Neuronal stem cell (in vitro differentiated cells): ENCODE measurements around the gene RIT1.
A peak's percentile ranks its signal among the peaks of the same experiment; 100 is the strongest.

ENCODE experiments used
- DNase-seq: peaks from one replicate; pipeline ENCODE4 v3.0.0-alpha.2; 2013; ENCODE audit warnings: low spot score
- H2AFZ ChIP-seq: one replicate; pipeline ENCODE4 v1.6.1; 2013; ENCODE audit warnings: mild to moderate bottlenecking, low read length, inconsistent platforms
- H2AK5ac ChIP-seq: 2 replicates; pipeline ENCODE4 v1.6.1; 2013; ENCODE audit warnings: low read depth, mild to moderate bottlenecking, inconsistent platforms, low read length, moderate library complexity, mixed read lengths
- H2BK120ac ChIP-seq: 2 replicates; pipeline ENCODE4 v1.6.1; 2013; ENCODE audit warnings: low read depth, mild to moderate bottlenecking, inconsistent platforms, low read length, moderate library complexity, mixed read lengths
- H2BK12ac ChIP-seq: one replicate; pipeline ENCODE4 v1.6.1; 2013; ENCODE audit warnings: low read length, inconsistent platforms
- H2BK15ac ChIP-seq: 2 replicates; pipeline ENCODE4 v1.6.1; 2013; ENCODE audit warnings: mild to moderate bottlenecking, low read length, inconsistent platforms, mixed read lengths
- H2BK5ac ChIP-seq: one replicate; pipeline ENCODE4 v1.6.1; 2013; ENCODE audit warnings: inconsistent platforms, mild to moderate bottlenecking, low read length, moderate library complexity
- H3K14ac ChIP-seq: one replicate; pipeline ENCODE4 v1.6.1; 2013; ENCODE audit warnings: low read length, inconsistent platforms
- H3K18ac ChIP-seq: 2 replicates; pipeline ENCODE4 v1.6.1; 2013; ENCODE audit warnings: low read length, inconsistent platforms
- H3K23ac ChIP-seq: 2 replicates; pipeline ENCODE4 v1.6.1; 2013; ENCODE audit warnings: low read depth, mild to moderate bottlenecking, mixed read lengths, low read length, inconsistent platforms; ENCODE audit not compliant: poor library complexity
- H3K27ac ChIP-seq: replicated peaks from 3 replicates; pipeline ENCODE4 v1.5.1; 2013; ENCODE audit warnings: low read length, inconsistent platforms
- H3K27me3 ChIP-seq, 3 experiments: 2 replicates each; pipeline ENCODE4 v1.6.1; 2013; ENCODE audit warnings: low read length in 3 of 3, mild to moderate bottlenecking in 2 of 3, inconsistent platforms in 1 of 3, low read depth in 1 of 3, mixed read lengths in 1 of 3, moderate library complexity in 1 of 3; ENCODE audit not compliant: control insufficient read depth in 3 of 3, insufficient read depth in 3 of 3
- H3K36me3 ChIP-seq, 2 donors: replicated peaks in 1 of 2; 2 replicates each; pipeline ENCODE4 v1.6.1; 2013; ENCODE audit warnings: low read length in 2 of 2; ENCODE audit not compliant: control insufficient read depth in 2 of 2, insufficient read depth in 2 of 2
- H3K4ac ChIP-seq: 2 replicates; pipeline ENCODE4 v1.6.1; 2013; ENCODE audit warnings: inconsistent platforms, mild to moderate bottlenecking, low read length, moderate library complexity
- H3K4me1 ChIP-seq, 2 donors: 1 replicate in 1 of 2; 2 replicates in 1 of 2; pipeline ENCODE4 v1.6.1; 2013; ENCODE audit warnings: low read length in 2 of 2, low read depth in 1 of 2; ENCODE audit not compliant: control insufficient read depth in 2 of 2, insufficient read depth in 1 of 2
- H3K4me2 ChIP-seq: one replicate; pipeline ENCODE4 v1.6.1; 2013; ENCODE audit warnings: mild to moderate bottlenecking, low read length, inconsistent platforms; ENCODE audit not compliant: insufficient read depth, poor library complexity, severe bottlenecking
- H3K4me3 ChIP-seq, 2 donors: 2 replicates each; pipeline ENCODE4 v1.5.1; 2013; ENCODE audit warnings: low read length in 2 of 2, mild to moderate bottlenecking in 2 of 2, inconsistent platforms in 1 of 2, moderate library complexity in 1 of 2
- H3K79me1 ChIP-seq: one replicate; pipeline ENCODE4 v1.6.1; 2013; ENCODE audit warnings: low read depth, mild to moderate bottlenecking, inconsistent platforms, low read length, moderate library complexity
- H3K9ac ChIP-seq: one replicate; pipeline ENCODE4 v1.6.1; 2013; ENCODE audit warnings: mild to moderate bottlenecking, low read depth, low read length, inconsistent platforms; ENCODE audit not compliant: poor library complexity
- H3K9me3 ChIP-seq, 2 donors: replicated peaks in 1 of 2; 2 replicates each; pipeline versions ENCODE3 to v1.6.1; 2013; ENCODE audit warnings: low read length in 2 of 2, mild to moderate bottlenecking in 2 of 2, inconsistent platforms in 1 of 2, low read depth in 1 of 2, mixed read lengths in 1 of 2, moderate library complexity in 1 of 2; ENCODE audit not compliant: control insufficient read depth in 2 of 2, insufficient read depth in 1 of 2
- H4K8ac ChIP-seq: one replicate; pipeline ENCODE4 v1.6.1; 2013; ENCODE audit warnings: low read depth, mild to moderate bottlenecking, inconsistent platforms, low read length, moderate library complexity
- H4K91ac ChIP-seq: one replicate; pipeline ENCODE4 v1.6.1; 2013; ENCODE audit warnings: low read length, low read depth, mild to moderate bottlenecking, inconsistent platforms; ENCODE audit not compliant: poor library complexity
- WGBS, 2 donors: extraction: QIAGEN DNeasy Blood & Tissue Kit; methylation state at CpG; one replicate each; pipeline ENCODE4 v1.1.7; 2013; ENCODE audit warnings: missing lambda C conversion rate in 2 of 2, mixed read lengths in 1 of 2; ENCODE audit not compliant: insufficient read length in 2 of 2, insufficient replicate concordance in 1 of 2; ENCODE audit errors: extremely low coverage in 2 of 2; 5-methylcytosine and 5-hydroxymethylcytosine counted together

Gene RIT1

DNA sequence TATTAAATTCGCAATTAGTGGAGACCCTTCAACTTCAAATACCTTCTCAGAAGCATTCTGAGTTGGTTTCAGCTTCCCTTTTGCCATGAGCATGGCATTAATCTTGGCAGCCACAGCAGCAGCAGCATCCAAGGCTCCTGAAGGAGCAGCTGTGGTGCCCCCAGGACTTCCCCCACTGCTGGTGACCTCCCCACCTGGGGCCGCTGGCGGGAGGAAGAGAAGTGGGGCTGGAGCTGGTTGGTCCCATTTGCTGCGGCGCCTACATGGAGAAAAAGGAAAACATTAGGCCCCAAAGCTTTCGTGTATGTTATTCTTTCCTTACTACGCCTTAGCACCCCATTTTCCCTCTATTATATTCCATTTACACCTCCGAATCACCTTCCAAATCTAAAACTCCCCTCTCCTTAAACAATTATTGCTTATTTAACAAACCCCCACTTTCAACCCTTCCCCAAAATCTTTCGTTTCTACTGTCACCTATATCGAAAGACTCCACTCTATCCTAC is 22.5 kb upstream of the RIT1 start:
- H3K23ac ChIP-seq = no peak overlapping the region
- H3K27me3 ChIP-seq = no peaks in the 10 kb centered on the region
- no peak overlapping the region for H2BK5ac ChIP-seq
- peaks cover 4 to 13% of the 10 kb centered on the region in 2 donors for H3K4me1 ChIP-seq
- DNase-seq = no peak
- H3K9ac ChIP-seq = peak overlapping the region; percentile 96
- no peaks in the 10 kb centered on the region for H3K9me3 ChIP-seq
- H3K4ac ChIP-seq = no peak overlapping the region
- H2BK15ac ChIP-seq = no peak overlapping the region
- peak overlapping the region; percentile 30 for H2AK5ac ChIP-seq
- H3K79me1 ChIP-seq = no peaks in the 10 kb centered on the region
- H3K27ac ChIP-seq = peak overlapping the region; percentile 52
- H3K14ac ChIP-seq = no peak overlapping the region
- no peak overlapping the region for H2BK12ac ChIP-seq
- H2AFZ ChIP-seq = peak overlapping the region; percentile 76
- peak overlapping the region; percentile 94 to 96 for H3K4me3 ChIP-seq
- WGBS, 2 donors = 100% methylated on average over 2 to 3 of the region's 10 CpGs
- peak overlapping the region; percentile 95 for H3K18ac ChIP-seq
- peak overlapping the region; percentile 90 for H3K4me2 ChIP-seq
- no peak overlapping the region for H4K8ac ChIP-seq
- no peak overlapping the region for H4K91ac ChIP-seq
- H2BK120ac ChIP-seq = no peak overlapping the region
- peaks cover 15 to 51% of the 10 kb centered on the region in 2 donors for H3K36me3 ChIP-seq

DNA sequence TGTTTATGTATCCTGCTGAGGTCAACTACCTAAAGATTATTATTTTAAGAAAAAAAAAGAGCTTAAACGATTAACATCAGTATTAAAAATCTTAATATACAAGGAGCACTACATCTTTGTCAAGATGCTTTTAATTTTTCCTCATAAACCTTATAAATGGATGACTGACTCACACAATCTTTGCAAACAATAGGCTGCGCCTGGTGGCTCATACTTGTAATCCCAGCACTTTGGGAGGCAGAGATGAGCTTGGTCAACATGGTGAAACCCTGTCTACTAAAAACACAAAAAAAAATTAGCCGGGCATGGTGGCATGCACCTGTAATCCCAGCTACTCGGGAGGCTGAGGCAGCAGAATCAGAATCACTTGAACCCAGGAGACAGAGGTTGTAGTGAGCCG is 21.3 kb upstream of the RIT1 start:
- no peaks in the 10 kb centered on the region for H3K27me3 ChIP-seq
- peaks cover 16 to 62% of the 10 kb centered on the region in 2 donors for H3K36me3 ChIP-seq
- H2BK120ac ChIP-seq = no peak overlapping the region
- no peak overlapping the region for H3K23ac ChIP-seq
- H3K79me1 ChIP-seq = no peaks in the 10 kb centered on the region
- no peak overlapping the region for H3K4me2 ChIP-seq
- no peak overlapping the region for H3K18ac ChIP-seq
- H3K4me3 ChIP-seq = no peak overlapping the region
- peaks cover 4 to 13% of the 10 kb centered on the region in 2 donors for H3K4me1 ChIP-seq
- H2BK12ac ChIP-seq = no peak overlapping the region
- H3K27ac ChIP-seq = no peak overlapping the region
- no peak overlapping the region for H4K91ac ChIP-seq
- no peak overlapping the region for H4K8ac ChIP-seq
- H2AK5ac ChIP-seq = no peak overlapping the region
- H2BK15ac ChIP-seq = no peak overlapping the region
- H3K9me3 ChIP-seq = no peaks in the 10 kb centered on the region
- H3K9ac ChIP-seq = no peak overlapping the region
- no peak overlapping the region for H2BK5ac ChIP-seq
- H2AFZ ChIP-seq = no peak overlapping the region
- no CpG with 5 or more reads among the region's 5 CpGs for WGBS, 2 donors
- H3K14ac ChIP-seq = no peak overlapping the region
- no peak overlapping the region for H3K4ac ChIP-seq
- DNase-seq = no peak

GRCh38 chr1:155932081-155932480 is 20.9 kb upstream of the RIT1 start:
- no peak overlapping the region for H2BK5ac ChIP-seq
- H2BK15ac ChIP-seq = no peak overlapping the region
- H3K79me1 ChIP-seq = no peaks in the 10 kb centered on the region
- H3K27ac ChIP-seq = no peak overlapping the region
- no peak overlapping the region for H3K4me2 ChIP-seq
- no peak overlapping the region for H2BK120ac ChIP-seq
- H3K4me3 ChIP-seq = no peak overlapping the region
- no peak overlapping the region for H4K8ac ChIP-seq
- H3K9ac ChIP-seq = no peak overlapping the region
- H3K9me3 ChIP-seq = no peaks in the 10 kb centered on the region
- no peak overlapping the region for H3K18ac ChIP-seq
- WGBS, 2 donors = no CpG with 5 or more reads among the region's 1 CpG
- no peak overlapping the region for H2BK12ac ChIP-seq
- H3K23ac ChIP-seq = no peak overlapping the region
- H2AFZ ChIP-seq = no peak overlapping the region
- no peak overlapping the region for H3K14ac ChIP-seq
- DNase-seq = no peak
- no peak overlapping the region for H3K4ac ChIP-seq
- H3K36me3 ChIP-seq = peaks cover 18 to 66% of the 10 kb centered on the region in 2 donors
- H4K91ac ChIP-seq = no peak overlapping the region
- H3K27me3 ChIP-seq = no peaks in the 10 kb centered on the region
- peaks cover 4 to 13% of the 10 kb centered on the region in 2 donors for H3K4me1 ChIP-seq
- no peak overlapping the region for H2AK5ac ChIP-seq

GRCh38 chr1:155931332-155932038 is 20.3 kb upstream of the RIT1 start:
- Histone ChIP-seq H3K4me1 (peaks cover 4 to 13% of the 10 kb centered on the region in 2 donors), H3K4me2 (no peak overlapping the region), H2AFZ (no peak overlapping the region), H2BK12ac (no peak overlapping the region), H3K9me3 (no peaks in the 10 kb centered on the region), H4K91ac (no peak overlapping the region), H2AK5ac (no peak overlapping the region), H3K9ac (no peak overlapping the region), H4K8ac (no peak overlapping the region), H3K27me3 (no peaks in the 10 kb centered on the region), H3K79me1 (no peaks in the 10 kb centered on the region), H2BK15ac (no peak overlapping the region), H2BK120ac (no peak overlapping the region), H3K4me3 (no peak overlapping the region), H2BK5ac (no peak overlapping the region), H3K4ac (no peak overlapping the region), H3K14ac (no peak overlapping the region), H3K23ac (no peak overlapping the region), H3K18ac (no peak overlapping the region), H3K36me3 (peaks cover 23 to 72% of the 10 kb centered on the region in 2 donors), H3K27ac (no peak overlapping the region)
- no CpG with 5 or more reads among the region's 7 CpGs for WGBS, 2 donors
- no peak for DNase-seq
